CD4-positive, alpha-beta memory T cell (primary cell): ENCODE measurements around the gene FBLL1. TPM values are rescaled to one million over a fixed set of nuclear protein-coding genes. Genes with fewer than 3 reads are reported as not detected.

Source experiments
- CTCF ChIA-PET: fragments of 350-600 bp; sonication (Branson Sonifier 250); formaldehyde crosslinking; loops from one replicate; lab custom pipeline; 2021; ENCODE audit warnings: inconsistent platforms; ENCODE audit not compliant: partially characterized antibody; lab: Charles Lee
- POLR2A ChIA-PET: fragments of 350-600 bp; sonication (Branson Sonifier 250); formaldehyde crosslinking; loops from one replicate; lab custom pipeline; 2021; ENCODE audit not compliant: partially characterized antibody; lab: Charles Lee
- DNase-seq, 5 donors: peaks; one replicate each; pipeline versions ENCODE4 v3.0.0 to v3.0.0-alpha.2; 2020 to 2022; ENCODE audit warnings: mixed read lengths in 1 of 5
- H3K27ac ChIP-seq: one replicate; pipeline ENCODE4 v1.7.0; 2013; ENCODE audit warnings: low read depth, low read length
- H3K27me3 ChIP-seq: 2 replicates; pipeline ENCODE4 v1.7.0; 2013; ENCODE audit warnings: mild to moderate bottlenecking, low read length, moderate library complexity; ENCODE audit not compliant: insufficient read depth
- H3K36me3 ChIP-seq: 2 replicates; pipeline ENCODE4 v1.7.0; 2013; ENCODE audit warnings: mild to moderate bottlenecking, low read length, moderate library complexity; ENCODE audit not compliant: insufficient read depth
- H3K4me1 ChIP-seq: 2 replicates; pipeline ENCODE4 v1.7.0; 2013; ENCODE audit warnings: mild to moderate bottlenecking, low read length, moderate library complexity; ENCODE audit not compliant: insufficient read depth
- H3K4me3 ChIP-seq, 2 donors: one replicate each; pipeline ENCODE4 v1.7.0; 2013; ENCODE audit warnings: low read length in 2 of 2, mild to moderate bottlenecking in 1 of 2
- H3K9me3 ChIP-seq, 2 donors: one replicate each; pipeline ENCODE4 v1.7.0; 2013; ENCODE audit warnings: low read length in 2 of 2, control low read depth in 1 of 2; ENCODE audit not compliant: control insufficient read depth in 1 of 2
- H3K27ac Mint-ChIP-seq, 7 donors: one replicate each; pipeline ENCODE4 v1.8.0; 2020 to 2021; ENCODE audit warnings: mixed read lengths in 7 of 7, mild to moderate bottlenecking in 6 of 7, inconsistent platforms in 3 of 7, moderate library complexity in 3 of 7
- H3K27me3 Mint-ChIP-seq, 2 donors: one replicate each; pipeline ENCODE4 v1.8.0; 2020 to 2021; ENCODE audit warnings: mixed read lengths in 2 of 2
- H3K36me3 Mint-ChIP-seq, 2 donors: one replicate each; pipeline ENCODE4 v1.8.0; 2020 to 2021; ENCODE audit warnings: mixed read lengths in 2 of 2, inconsistent platforms in 1 of 2, mild to moderate bottlenecking in 1 of 2
- H3K4me1 Mint-ChIP-seq, 4 donors: one replicate each; pipeline ENCODE4 v1.8.0; 2020 to 2021; ENCODE audit warnings: mixed read lengths in 4 of 4, mild to moderate bottlenecking in 1 of 4
- H3K4me3 Mint-ChIP-seq, 8 donors: one replicate each; pipeline ENCODE4 v1.8.0; 2020 to 2021; ENCODE audit warnings: mixed read lengths in 8 of 8, mild to moderate bottlenecking in 7 of 8, moderate library complexity in 6 of 8, inconsistent platforms in 3 of 8
- H3K9me3 Mint-ChIP-seq, 8 donors: one replicate each; pipeline ENCODE4 v1.8.0; 2020 to 2021; ENCODE audit warnings: mixed read lengths in 8 of 8, mild to moderate bottlenecking in 5 of 8, inconsistent platforms in 3 of 8, moderate library complexity in 1 of 8
- intact Hi-C: fragments of 100-400 bp; cut with micrococcal nuclease; formaldehyde crosslinking; loops from one replicate; pipeline ENCODE4 v1.15.1; 2023
- polyA plus RNA-seq, 2 donors: library from polyadenylated mRNA; unstranded; fragments of 300-500 nt; fragmentation: Illumina TruSeq; gene quantifications; one replicate each; pipeline ENCODE4 v1.2.3, GENCODE V29; 2021
- total RNA-seq, 2 experiments: library from RNA; stranded (reverse); gene quantifications; one replicate each; pipeline ENCODE4 v1.2.3, GENCODE V29; 2021

FBLL1 gene
- total and polyA plus RNA-seq, 4 experiments from 2014 or later = 0.20 TPM; not detected in 3

GRCh38 chr5:168552146-168552545 is 23.0 kb downstream of the FBLL1 start:
- Histone ChIP-seq H3K4me1 (no peaks in the 10 kb centered on the region), H3K36me3 (peaks cover 7% of the 10 kb centered on the region), H3K4me3 (no peak overlapping the region), H3K27ac (no peak overlapping the region), H3K9me3 (no peaks in the 10 kb centered on the region), H3K27me3 (no peaks in the 10 kb centered on the region)
- Mint-ChIP-seq H3K4me3 (no peak overlapping the region), H3K4me1 (peaks cover 0 to 7% (median 1%) of the 10 kb centered on the region in 4 donors), H3K36me3 (peaks cover 67 to 70% of the 10 kb centered on the region in 2 donors), H3K9me3 (peaks cover 0 to 3% (median 0%) of the 10 kb centered on the region in 8 donors), H3K27ac (no peak overlapping the region), H3K27me3 (no peaks in the 10 kb centered on the region)
- CTCF ChIA-PET = no interaction called here
- intact Hi-C loops = no loop called here
- POLR2A ChIA-PET = no interaction called here
- DNase-seq = no peak

- Mint-ChIP-seq H3K4me1 (peaks cover 0 to 7% (median 1%) of the 10 kb centered on the region in 4 donors), H3K27ac (no peak overlapping the region), H3K9me3 (no peaks in the 10 kb centered on the region), H3K4me3 (no peak overlapping the region), H3K27me3 (no peaks in the 10 kb centered on the region), H3K36me3 (peaks cover 69% of the 10 kb centered on the region in 2 donors)
- intact Hi-C loops = no loop called here
- H3K27me3 ChIP-seq = no peaks in the 10 kb centered on the region
- peaks cover 11% of the 10 kb centered on the region for H3K36me3 ChIP-seq
- no peaks in the 10 kb centered on the region for H3K9me3 ChIP-seq
- no peaks in the 10 kb centered on the region for H3K4me1 ChIP-seq
- ChIA-PET POLR2A (no interaction called here), CTCF (no interaction called here)
- H3K27ac ChIP-seq = no peak overlapping the region
- no peak for DNase-seq
- no peak overlapping the region for H3K4me3 ChIP-seq
These were observed 24.4 kb downstream of the FBLL1 start for GRCh38 chr5:168553377-168554130.

- H3K4me3 Mint-ChIP-seq = no peak overlapping the region
- peaks cover 68 to 78% of the 10 kb centered on the region in 2 donors for H3K36me3 Mint-ChIP-seq
- Histone ChIP-seq H3K4me3 (no peak overlapping the region), H3K27me3 (no peaks in the 10 kb centered on the region), H3K36me3 (peaks cover 17% of the 10 kb centered on the region), H3K27ac (no peak overlapping the region), H3K4me1 (no peaks in the 10 kb centered on the region), H3K9me3 (no peaks in the 10 kb centered on the region)
- no peaks in the 10 kb centered on the region for H3K9me3 Mint-ChIP-seq
- ChIA-PET CTCF (interaction anchor here (1.1 to 1.6 kb wide), 2 partner anchors 18 to 71 kb away, joined by 3 to 4 read pairs; partner anchors contain the start of gene RARS1), POLR2A (no interaction called here)
- no peak overlapping the region for H3K27ac Mint-ChIP-seq
- H3K4me1 Mint-ChIP-seq = peaks cover 0 to 9% (median 2%) of the 10 kb centered on the region in 4 donors
- no peak for DNase-seq
- intact Hi-C loops = no loop called here
- H3K27me3 Mint-ChIP-seq = no peaks in the 10 kb centered on the region
These were observed 28.3 kb downstream of the FBLL1 start for GRCh38 chr5:168557389-168557788.

GRCh38 chr5:168562279-168562678 is 33.2 kb downstream of the FBLL1 start:
- Mint-ChIP-seq H3K4me3 (no peak overlapping the region), H3K9me3 (no peaks in the 10 kb centered on the region), H3K27ac (peak overlapping the region in 1 of 7 donors; percentile 2), H3K27me3 (no peaks in the 10 kb centered on the region), H3K4me1 (peaks cover 0 to 4% (median 2%) of the 10 kb centered on the region in 4 donors), H3K36me3 (peaks cover 38 to 68% of the 10 kb centered on the region in 2 donors)
- no peaks in the 10 kb centered on the region for H3K27me3 ChIP-seq
- ChIA-PET POLR2A (no interaction called here), CTCF (no interaction called here)
- peaks cover 22% of the 10 kb centered on the region for H3K36me3 ChIP-seq
- H3K4me1 ChIP-seq = no peaks in the 10 kb centered on the region
- no peaks in the 10 kb centered on the region for H3K9me3 ChIP-seq
- H3K27ac ChIP-seq = no peak overlapping the region
- no peak for DNase-seq
- no peak overlapping the region for H3K4me3 ChIP-seq
- intact Hi-C loops = no loop called here

GRCh38 chr5:168563959-168564358 is 34.9 kb downstream of the FBLL1 start:
- no peak overlapping the region for H3K4me3 ChIP-seq
- H3K36me3 ChIP-seq = peaks cover 29% of the 10 kb centered on the region
- intact Hi-C loops = no loop called here
- H3K4me3 Mint-ChIP-seq = no peak overlapping the region
- no peaks in the 10 kb centered on the region for H3K27me3 ChIP-seq
- DNase-seq = no peak
- ChIA-PET POLR2A (no interaction called here), CTCF (no interaction called here)
- no peaks in the 10 kb centered on the region for H3K9me3 ChIP-seq
- H3K27me3 Mint-ChIP-seq = no peaks in the 10 kb centered on the region
- H3K36me3 Mint-ChIP-seq = peaks cover 35 to 74% of the 10 kb centered on the region in 2 donors
- peak overlapping the region in 1 of 7 donors; percentile 22 for H3K27ac Mint-ChIP-seq
- H3K9me3 Mint-ChIP-seq = no peaks in the 10 kb centered on the region
- H3K4me1 ChIP-seq = no peaks in the 10 kb centered on the region
- H3K27ac ChIP-seq = no peak overlapping the region
- H3K4me1 Mint-ChIP-seq = peaks cover 0 to 8% (median 4%) of the 10 kb centered on the region in 4 donors

- Histone ChIP-seq H3K27me3 (no peaks in the 10 kb centered on the region), H3K4me3 (no peak overlapping the region), H3K36me3 (peaks cover 21% of the 10 kb centered on the region), H3K27ac (no peak overlapping the region), H3K4me1 (no peaks in the 10 kb centered on the region), H3K9me3 (no peaks in the 10 kb centered on the region)
- no peak for DNase-seq
- Mint-ChIP-seq H3K36me3 (peaks cover 26 to 50% of the 10 kb centered on the region in 2 donors), H3K27ac (no peak overlapping the region), H3K27me3 (no peaks in the 10 kb centered on the region), H3K4me1 (peaks cover 12 to 19% (median 17%) of the 10 kb centered on the region in 4 donors), H3K4me3 (no peak overlapping the region), H3K9me3 (no peaks in the 10 kb centered on the region)
- intact Hi-C loops = no loop called here
- ChIA-PET CTCF (no interaction called here), POLR2A (no interaction called here)
These were observed 39.6 kb downstream of the FBLL1 start for GRCh38 chr5:168568738-168569137.

- peaks cover 27 to 46% of the 10 kb centered on the region in 2 donors for H3K36me3 Mint-ChIP-seq
These were observed 41.6 kb downstream of the FBLL1 start for GRCh38 chr5:168570490-168571328.

More at GRCh38 chr5:168570490-168571328, 41.6 kb downstream of the FBLL1 start:
- Histone ChIP-seq H3K9me3 (no peaks in the 10 kb centered on the region), H3K36me3 (peaks cover 9% of the 10 kb centered on the region), H3K4me3 (no peak overlapping the region), H3K27me3 (no peaks in the 10 kb centered on the region), H3K27ac (no peak overlapping the region), H3K4me1 (peaks cover 7% of the 10 kb centered on the region)
- Mint-ChIP-seq H3K27me3 (no peaks in the 10 kb centered on the region), H3K27ac (peak overlapping the region in 1 of 7 donors; percentile 8), H3K4me1 (peaks cover 16 to 29% (median 24%) of the 10 kb centered on the region in 4 donors), H3K4me3 (peak overlapping the region in 1 of 8 donors; percentile 7), H3K9me3 (no peaks in the 10 kb centered on the region)
- no peak for DNase-seq
- CTCF ChIA-PET = no interaction called here
- intact Hi-C loops = no loop called here
- POLR2A ChIA-PET = interaction anchor here (1.5 kb wide), 1 partner anchor 8 kb away, joined by 4 read pairs; the partner anchor contains the start of gene PANK3
